GM21717 (cell line): Measurements from ENCODE around the gene HERC4.

Experiments
- ATAC-seq: cut with Tn5 transposase; IDR thresholded peaks from one replicate; pipeline ENCODE4 v1.9.1; 2021; ENCODE audit warnings: mild to moderate bottlenecking, moderate library complexity; ENCODE audit not compliant: unreplicated experiment

HERC4 gene, protein sequence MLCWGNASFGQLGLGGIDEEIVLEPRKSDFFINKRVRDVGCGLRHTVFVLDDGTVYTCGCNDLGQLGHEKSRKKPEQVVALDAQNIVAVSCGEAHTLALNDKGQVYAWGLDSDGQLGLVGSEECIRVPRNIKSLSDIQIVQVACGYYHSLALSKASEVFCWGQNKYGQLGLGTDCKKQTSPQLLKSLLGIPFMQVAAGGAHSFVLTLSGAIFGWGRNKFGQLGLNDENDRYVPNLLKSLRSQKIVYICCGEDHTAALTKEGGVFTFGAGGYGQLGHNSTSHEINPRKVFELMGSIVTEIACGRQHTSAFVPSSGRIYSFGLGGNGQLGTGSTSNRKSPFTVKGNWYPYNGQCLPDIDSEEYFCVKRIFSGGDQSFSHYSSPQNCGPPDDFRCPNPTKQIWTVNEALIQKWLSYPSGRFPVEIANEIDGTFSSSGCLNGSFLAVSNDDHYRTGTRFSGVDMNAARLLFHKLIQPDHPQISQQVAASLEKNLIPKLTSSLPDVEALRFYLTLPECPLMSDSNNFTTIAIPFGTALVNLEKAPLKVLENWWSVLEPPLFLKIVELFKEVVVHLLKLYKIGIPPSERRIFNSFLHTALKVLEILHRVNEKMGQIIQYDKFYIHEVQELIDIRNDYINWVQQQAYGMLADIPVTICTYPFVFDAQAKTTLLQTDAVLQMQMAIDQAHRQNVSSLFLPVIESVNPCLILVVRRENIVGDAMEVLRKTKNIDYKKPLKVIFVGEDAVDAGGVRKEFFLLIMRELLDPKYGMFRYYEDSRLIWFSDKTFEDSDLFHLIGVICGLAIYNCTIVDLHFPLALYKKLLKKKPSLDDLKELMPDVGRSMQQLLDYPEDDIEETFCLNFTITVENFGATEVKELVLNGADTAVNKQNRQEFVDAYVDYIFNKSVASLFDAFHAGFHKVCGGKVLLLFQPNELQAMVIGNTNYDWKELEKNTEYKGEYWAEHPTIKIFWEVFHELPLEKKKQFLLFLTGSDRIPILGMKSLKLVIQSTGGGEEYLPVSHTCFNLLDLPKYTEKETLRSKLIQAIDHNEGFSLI

DNA sequence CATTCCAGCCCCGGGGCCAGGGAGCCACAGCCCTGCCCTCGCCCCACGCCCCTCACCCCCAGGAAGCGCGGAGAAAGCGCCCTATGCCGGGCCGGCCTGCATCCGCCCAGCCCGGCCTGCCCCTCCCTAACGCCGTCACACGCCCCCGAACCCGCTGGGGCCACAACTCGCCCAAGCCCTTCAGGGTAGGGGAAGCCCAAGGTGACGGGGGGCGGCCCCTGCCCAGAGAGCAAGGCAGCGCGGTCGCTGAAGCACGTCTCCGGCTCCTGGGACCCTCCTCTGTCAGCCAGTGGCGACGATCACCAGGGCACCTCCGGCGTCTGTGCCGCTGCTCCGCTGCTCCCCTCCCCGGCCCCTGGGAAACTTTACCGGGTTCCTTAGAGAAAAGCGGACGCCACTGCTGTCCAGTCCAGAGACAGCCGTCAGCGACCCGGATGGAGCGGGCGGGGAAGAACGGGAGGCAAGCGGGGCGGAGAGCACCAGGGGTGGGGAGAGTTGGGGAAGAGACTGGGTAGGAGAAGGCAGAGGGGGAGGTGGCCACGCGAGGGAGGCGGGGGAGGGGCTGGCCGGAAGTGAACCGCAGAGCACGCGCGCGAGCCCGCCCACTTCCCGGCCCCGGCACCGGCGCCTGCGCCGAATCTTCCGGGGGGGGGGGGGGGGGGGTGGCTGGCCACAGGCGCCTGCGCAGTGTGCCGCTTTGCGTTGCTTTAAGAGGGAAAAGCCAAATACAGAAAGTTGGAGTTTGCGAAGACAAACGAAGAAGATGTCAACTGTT lies at the start of gene HERC4:
Gene HERC4 (minus strand): TSS at position 509 of the 775 bp plus-strand sequence. CDS start 2,175 bp downstream, outside the sequence.
- ATAC-seq, result peak; percentile 85

- no peak for ATAC-seq
Measured at GRCh38 chr10:68124718-68125117, 49.6 kb upstream of the HERC4 start.

GRCh38 chr10:68121852-68122251 lies 46.8 kb upstream of the HERC4 start:
- ATAC-seq, result no peak

DNA sequence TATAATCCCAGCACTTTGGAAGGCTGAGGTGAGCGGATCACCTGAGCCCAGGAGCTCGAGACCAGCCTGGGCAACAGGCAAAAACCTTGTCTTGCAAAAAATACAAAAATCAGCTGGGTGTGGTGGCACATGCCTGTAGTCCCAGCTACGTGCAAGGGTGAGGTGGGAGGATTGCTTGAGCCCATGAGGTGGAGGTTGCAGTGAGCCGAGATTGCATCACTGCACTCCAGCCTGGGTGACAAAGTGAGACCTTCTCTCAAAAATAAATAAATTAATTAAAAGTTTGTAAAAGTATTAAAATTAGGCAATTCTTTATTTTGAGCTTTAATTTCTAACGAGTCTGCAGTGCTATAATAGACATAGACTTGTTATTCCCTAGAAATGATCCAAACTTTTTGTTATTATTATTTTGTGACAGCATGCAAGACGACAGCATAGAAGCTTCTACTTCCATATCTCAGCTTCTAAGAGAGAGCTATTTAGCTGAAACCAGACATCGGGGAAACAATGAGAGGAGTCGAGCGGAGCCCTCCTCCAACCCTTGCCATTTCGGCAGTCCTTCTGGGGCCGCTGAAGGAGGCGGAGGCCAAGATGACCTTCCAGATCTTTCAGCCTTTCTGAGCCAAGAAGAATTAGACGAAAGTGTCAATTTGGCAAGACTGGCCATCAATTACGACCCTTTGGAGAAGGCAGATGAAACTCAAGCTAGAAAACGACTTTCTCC lies 46.1 kb upstream of the HERC4 start:
- ATAC-seq, result no peak

GRCh38 chr10:68118657-68119056 lies 43.6 kb upstream of the HERC4 start:
- ATAC-seq, result no peak

GRCh38 chr10:68112837-68113236 lies 37.8 kb upstream of the HERC4 start:
- ATAC-seq, result no peak

- no peak for ATAC-seq
Measured at GRCh38 chr10:68111584-68111983, 36.5 kb upstream of the HERC4 start.

GRCh38 chr10:68110027-68110426 lies 34.9 kb upstream of the HERC4 start:
- no peak for ATAC-seq

- no peak for ATAC-seq
Measured at GRCh38 chr10:68109331-68109730, 34.2 kb upstream of the HERC4 start, which contains the start of gene MYPN. MYPN (plus strand) TSS chr10:68109488; CDS start chr10:68121439, 11,951 bp downstream.

- no peak for ATAC-seq
Measured at GRCh38 chr10:68108653-68109052, 33.6 kb upstream of the HERC4 start.

DNA sequence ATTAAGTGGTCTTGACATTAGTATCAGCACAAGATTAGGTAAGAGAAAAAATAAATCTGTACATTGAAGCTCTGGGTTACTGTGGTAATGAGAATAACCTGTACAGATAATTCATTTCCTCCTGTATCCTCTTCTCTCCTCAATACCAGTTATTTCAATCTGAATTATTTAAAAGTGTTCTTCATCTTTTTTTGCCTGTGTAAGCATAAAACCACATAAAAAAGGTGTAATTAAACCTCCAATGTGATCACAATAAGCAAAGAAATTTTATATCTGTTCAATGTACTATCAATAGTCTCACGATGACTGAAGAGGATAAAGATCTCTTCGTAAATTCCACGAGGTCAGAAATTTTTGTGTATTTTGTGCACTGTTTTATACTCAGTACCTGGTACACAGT lies 33.0 kb upstream of the HERC4 start:
- no peak for ATAC-seq

GRCh38 chr10:68107651-68108050 lies 32.6 kb upstream of the HERC4 start:
- ATAC-seq, result no peak

GRCh38 chr10:68106656-68107055 lies 31.6 kb upstream of the HERC4 start:
- ATAC-seq, result no peak

- no peak for ATAC-seq
Measured at GRCh38 chr10:68105820-68106219, 30.7 kb upstream of the HERC4 start.

GRCh38 chr10:68103901-68104300 lies 28.8 kb upstream of the HERC4 start:
- ATAC-seq, result no peak

DNA sequence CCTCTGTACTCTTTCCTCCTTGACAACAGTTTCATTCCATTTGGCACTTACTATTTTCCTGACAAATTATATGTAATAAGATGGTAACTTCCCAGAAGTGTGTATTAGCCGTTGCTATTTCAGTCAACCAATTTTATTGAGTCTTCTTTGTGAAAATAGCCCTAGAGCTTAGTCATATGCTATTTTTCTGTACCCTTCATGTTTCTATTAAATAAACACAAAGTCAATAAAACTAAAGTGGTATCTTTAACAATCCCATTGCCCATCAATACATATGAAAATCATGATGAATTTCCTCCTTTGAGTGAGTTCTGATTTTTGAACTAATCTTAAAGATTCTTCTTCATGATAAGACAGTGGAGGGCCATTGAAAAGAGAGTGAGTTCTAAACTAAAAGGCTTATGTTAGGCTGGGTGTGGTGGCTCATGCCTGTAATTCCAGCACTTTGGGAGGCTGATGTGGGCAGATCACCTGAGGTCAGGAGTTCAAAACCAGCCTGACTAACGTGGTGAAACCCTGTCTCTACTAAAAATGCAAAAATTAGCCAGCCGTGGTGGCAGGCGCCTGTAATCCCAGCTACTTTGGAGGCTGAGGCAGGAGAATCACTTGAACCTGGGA lies 28.3 kb upstream of the HERC4 start:
- ATAC-seq, result no peak

- ATAC-seq, result no peak
Measured at GRCh38 chr10:68101066-68101465, 26.0 kb upstream of the HERC4 start.

DNA sequence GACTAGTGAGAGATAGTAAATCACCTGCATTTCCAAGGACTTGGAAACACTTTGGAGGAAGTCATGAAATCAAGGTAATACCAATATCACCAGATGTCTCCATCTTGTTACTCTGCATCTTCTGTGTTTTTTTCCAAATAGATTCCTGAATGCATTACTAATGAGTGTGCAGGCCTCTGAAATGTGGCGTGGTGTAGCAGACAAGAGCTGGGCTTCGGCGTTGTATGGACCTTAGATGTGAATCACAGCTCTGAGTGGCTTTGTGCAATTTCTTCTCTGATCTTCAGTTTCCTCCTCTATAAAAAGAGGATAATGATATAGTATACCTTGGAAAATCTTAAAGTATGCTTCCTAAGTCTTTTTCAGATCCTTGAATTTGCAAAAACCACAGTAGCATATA lies 24.7 kb upstream of the HERC4 start:
- no peak for ATAC-seq

GRCh38 chr10:68096913-68097516 lies 21.9 kb upstream of the HERC4 start:
- ATAC-seq, result no peak
